Epidermal melanocyte (primary cell): ENCODE measurements around the gene METTL8.

Experiments
- DNase-seq: peaks from one replicate; pipeline ENCODE4 v3.0.0; 2011; ENCODE audit warnings: low spot score; ENCODE audit not compliant: insufficient read length

The METTL8 gene

GRCh38 chr2:171433763-171434012 is at the start of gene METTL8:
TSS of gene METTL8 (minus strand) at chr2:171433990. CDS start at chr2:171392185, 41,805 bp downstream.
- DNase-seq: no peak

DNA sequence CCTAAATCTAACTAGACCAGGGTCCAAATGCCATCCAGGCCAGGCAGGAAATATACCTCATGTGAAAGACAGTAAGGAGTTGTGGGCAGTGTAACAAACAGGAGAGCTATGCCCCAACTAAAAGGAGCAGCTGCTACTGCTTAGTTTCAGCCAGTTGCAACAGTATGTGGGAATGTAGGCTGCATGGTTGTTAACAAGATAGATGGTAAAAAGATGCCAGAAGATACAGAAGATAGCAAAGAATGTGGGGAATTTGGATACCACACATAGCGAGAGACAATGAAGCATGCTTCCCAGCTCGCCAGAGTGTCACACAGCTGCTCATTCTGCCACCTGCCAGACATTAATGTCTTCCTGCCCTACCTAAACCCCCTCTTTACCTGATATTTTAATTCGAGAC is 49.1 kb upstream of the METTL8 start:
- no peak for DNase-seq

DNA sequence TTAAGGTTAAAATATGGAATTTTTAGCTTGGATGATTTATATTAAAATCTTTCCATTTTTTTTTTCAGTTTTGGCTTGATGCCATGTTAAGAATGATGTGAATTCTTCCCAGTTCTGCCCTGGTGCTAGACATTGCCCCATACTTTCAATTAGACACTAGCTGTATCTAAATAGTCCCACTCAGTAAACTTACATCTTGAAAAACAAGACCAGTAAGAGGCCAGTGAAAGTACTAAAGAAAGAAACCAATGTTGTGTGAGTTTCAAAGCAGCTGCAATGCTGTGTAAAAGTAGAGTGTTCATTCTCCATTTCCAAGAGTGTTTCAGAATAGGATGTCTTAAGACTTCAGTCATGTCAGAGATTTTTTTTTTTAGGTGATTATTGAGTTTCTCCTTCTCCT is 48.5 kb upstream of the METTL8 start:
- DNase-seq: no peak

- no peak for DNase-seq
Measured at GRCh38 chr2:171480908-171481307, 47.1 kb upstream of the METTL8 start.

- no peak for DNase-seq
Measured at GRCh38 chr2:171479154-171479814, 45.5 kb upstream of the METTL8 start.

DNA sequence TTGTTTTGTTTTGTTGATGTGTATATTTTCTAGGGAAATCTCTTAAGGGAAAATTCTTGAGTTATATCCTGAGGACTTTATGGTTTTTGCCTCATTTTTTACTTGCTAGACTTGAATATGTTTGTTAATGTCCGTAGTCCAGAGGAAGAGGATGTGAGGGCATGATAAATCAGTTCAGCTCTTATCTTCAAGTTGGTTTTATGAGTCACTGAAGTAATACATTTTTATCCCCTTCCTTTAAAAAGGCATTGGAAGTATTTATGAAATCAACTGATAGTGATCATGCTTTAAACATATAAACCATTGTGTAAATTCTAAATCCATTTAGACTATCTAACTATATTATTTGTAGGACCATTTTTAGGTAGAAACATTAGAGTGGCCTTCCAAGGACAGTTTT is 44.6 kb upstream of the METTL8 start:
- no peak for DNase-seq

DNA sequence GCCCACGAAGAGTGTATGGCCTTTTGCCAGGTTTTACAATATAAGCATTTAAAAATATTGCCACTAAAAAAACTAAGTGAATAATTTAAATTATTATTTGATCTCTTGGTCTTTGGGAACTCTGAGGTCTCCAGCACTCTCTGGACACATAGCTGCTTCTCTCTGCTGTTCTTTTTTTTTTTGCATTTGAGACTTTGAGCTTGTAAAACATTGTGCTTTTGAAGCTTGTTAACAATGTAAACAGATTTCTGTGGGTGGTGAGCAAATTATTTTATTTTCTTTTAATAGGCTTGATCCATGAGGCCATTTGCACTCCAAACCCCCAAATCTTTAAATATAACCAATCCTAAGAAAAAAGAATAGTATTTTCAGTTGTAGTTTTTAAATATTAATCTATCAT is 42.2 kb upstream of the METTL8 start:
- no peak for DNase-seq

DNA sequence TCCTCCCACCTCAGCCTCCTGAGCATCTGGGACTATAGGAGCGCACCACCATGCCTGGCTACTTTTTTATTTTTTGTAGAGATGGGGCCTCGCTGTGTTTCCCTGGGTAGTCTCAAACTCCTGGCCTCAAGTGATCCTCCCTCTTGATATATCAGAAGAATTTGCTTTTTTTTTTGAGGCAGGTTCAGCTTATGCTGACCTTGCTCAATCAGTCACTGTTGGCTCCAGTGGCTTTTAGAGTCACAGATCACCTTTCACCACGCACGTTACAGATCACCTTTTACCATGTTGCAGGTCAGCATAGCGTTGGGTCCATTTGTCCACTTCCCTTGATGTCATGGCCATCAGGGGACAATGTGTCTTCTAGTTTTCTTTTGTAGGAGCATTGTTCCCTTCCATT is 36.3 kb upstream of the METTL8 start:
- DNase-seq: no peak

GRCh38 chr2:171469176-171469575 is 35.4 kb upstream of the METTL8 start:
- no peak for DNase-seq

DNA sequence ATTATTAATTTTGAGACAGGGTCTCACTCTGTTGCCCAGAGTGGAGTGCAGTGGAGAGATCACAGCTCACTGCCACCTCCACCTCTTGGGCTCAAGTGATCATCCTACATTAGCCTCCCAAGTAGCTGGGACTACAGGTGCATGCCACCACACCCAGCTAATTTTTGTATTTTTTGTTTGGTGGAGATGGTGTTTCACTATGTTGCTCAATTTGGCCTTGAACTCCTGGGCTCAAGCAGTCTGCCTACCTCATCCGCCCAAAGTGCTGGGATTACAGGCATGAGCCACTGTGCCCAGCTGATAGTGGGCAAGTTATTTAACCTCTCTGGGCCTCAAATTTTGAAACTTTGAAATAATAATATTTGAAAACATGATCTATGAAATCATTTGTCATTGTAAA is 26.7 kb upstream of the METTL8 start:
- no peak for DNase-seq

DNA sequence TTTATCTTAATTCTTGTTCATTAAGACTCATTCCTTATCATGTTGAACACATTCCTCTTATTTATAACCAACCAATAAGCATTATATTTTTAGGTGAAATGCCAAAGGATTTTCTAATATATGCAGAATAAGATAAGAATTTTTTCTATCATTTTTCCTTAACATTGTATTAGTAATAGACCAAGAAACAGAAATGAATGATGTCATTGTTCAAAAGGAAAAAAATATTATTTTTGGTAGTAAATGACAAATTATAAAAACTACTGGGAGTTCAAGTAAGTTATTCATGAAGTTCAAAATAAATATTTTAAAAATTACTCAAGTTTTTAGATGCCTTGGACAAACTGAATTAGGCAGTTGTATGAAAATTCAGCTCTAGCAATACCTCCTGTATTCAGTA is 25.7 kb upstream of the METTL8 start:
- no peak for DNase-seq

DNA sequence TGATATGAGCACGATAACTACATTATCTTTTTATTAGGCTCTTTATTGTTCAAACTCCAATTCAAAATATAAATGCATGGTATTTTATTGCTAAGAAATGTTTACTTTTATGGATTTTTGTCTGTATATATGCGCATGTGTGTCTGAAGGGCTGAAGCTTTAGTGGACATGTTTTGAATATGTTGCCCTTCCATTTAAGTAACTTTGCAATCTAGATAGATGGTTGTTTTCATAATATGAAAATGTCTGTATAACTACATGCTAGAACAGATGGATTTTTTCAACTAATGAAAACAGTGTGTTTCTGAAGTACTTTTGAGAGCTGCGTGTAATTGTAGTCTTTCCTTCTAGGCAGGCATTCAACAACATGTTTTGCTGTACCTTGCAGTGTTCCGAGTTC is 19.0 kb upstream of the METTL8 start:
- DNase-seq: no peak

- DNase-seq: no peak
Measured at GRCh38 chr2:171451074-171451473, 17.3 kb upstream of the METTL8 start.

GRCh38 chr2:171447675-171448074 is 13.9 kb upstream of the METTL8 start:
- no peak for DNase-seq

GRCh38 chr2:171441470-171441869 is 7.7 kb upstream of the METTL8 start:
- DNase-seq: no peak

GRCh38 chr2:171436307-171436706 is 2.5 kb upstream of the METTL8 start:
- no peak for DNase-seq

DNA sequence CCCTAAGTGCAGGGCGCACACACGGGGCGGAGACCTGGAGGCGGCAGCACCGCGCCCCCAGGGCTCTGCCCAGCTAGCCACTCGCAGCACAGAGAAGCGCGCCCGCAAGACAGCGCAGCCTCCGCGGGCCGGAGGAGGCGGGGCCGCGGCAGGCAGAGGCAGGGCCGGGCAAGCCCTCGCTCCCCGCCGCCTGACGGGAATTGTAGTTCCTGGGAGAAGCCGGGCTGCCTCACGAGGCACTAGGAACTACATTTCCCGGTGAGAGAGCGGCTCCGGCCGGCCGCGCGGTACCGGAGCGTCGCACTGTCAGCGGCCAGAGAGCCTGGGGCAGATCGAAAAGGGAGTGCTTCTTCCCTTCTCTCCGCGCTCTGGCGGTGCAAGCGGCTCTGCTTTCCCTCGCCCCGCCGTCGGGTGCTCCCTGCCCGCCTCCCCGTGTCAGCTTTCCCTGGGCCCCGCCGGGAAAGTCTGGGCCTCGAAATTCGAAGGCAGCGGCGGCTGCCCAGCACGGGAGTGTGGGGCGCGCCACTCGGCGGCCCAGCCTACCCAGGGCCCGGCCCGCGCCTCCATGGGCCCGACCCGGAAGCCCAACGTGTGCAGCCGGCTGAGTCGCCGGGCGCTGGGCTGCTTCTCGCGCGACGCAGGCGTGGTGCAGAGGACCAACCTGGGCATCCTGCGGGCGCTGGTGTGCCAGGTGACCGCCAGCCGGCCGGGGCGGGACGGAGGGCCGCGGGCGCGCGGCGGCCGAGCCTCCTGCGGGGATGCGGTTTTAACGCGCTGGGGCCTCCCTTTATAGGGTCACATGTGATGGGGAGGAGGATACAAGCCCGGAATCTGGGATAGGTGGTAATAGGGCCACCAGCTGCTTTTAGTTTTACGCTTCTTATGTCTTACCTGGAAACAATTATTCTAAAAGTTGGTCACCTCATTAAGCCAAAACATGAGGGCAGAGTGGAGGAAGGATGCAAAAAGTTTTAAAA is 511 bp upstream of the METTL8 start, which contains the start of gene DCAF17:
Gene DCAF17 (plus strand): TSS at position 214 of the 977 bp plus-strand sequence. CDS start 352 bp downstream, at position 566.
- peak; percentile 73 for DNase-seq

DNA sequence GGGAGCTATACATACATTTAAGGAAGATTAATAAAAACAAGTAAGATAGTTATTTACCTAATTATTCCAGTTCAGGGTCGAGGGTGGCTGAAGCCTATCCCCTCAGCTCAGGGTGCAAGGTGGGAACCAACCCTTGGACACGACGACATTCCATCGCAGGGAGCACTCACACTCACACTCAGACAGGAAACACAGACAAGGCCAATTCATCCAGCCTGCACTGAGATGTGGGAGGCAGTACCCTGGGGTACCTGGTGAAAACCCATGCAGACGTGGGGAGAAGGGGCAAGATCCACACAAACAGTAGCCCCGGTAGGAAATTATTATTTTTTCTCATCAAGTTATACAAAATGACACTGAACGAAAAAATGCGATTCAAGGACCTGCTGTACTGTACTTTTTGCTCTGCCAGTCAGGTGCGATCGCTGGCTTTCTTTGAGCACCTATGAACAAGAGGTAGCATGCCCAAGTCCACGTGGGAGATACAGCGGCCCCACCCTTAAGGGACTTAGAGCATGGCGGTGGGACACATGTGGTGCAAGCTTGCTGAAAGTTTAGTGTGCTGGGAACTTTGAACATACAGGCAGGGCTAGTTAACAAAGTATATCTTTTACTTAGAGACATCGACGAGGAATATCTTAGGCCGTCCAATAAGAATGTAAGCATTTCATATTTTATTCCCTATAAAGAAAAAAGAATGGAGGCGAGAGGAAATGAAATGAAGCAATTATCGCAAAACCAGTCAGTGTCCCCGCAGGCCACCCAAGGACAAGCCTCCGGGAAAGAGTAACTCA is 624 bp downstream of the METTL8 start:
- no peak for DNase-seq

DNA sequence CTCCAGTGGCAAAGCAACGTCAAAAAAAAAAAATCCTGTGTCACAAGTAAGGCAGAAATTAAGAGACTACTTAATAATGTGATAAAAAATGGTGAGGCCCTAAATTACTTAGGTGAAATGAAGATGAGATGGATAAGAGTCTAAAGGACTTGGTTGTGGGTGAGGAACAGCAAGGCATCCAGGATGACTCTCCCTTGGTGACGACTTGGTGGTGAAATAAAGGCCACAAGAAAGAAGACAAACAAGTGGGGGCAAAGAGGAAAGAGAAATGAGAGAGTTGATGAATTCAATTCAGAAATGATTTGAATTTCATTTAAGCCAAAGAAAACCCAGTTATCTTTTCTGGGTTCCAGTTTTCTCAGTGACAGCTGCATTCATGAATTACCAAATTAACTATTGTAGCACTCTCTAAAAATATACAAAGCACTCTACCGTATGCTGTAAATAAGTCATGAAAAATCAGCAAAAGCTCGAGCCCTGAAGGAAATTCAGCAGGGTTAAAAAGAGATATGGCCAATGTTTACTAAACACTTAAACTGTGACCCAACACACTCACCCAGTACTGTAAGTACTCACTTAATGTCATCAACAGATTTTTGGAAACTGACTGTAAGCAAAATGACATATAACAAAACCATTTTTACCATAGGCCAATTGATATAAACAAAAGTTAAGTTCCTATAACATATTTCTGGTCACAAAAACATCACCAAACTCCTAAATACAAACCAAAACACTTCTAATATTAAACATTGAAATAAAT is 1.4 kb downstream of the METTL8 start:
- DNase-seq: no peak

- no peak for DNase-seq
Measured at GRCh38 chr2:171431677-171432167, 2.1 kb downstream of the METTL8 start.
